ENCODE data around the gene HMGB3.
"Not testable (repeated sequence)": the region's sequence is repeated elsewhere in the genome, so short reads cannot be mapped to it uniquely, and the experiment has no call there.

Gene HMGB3

DNA sequence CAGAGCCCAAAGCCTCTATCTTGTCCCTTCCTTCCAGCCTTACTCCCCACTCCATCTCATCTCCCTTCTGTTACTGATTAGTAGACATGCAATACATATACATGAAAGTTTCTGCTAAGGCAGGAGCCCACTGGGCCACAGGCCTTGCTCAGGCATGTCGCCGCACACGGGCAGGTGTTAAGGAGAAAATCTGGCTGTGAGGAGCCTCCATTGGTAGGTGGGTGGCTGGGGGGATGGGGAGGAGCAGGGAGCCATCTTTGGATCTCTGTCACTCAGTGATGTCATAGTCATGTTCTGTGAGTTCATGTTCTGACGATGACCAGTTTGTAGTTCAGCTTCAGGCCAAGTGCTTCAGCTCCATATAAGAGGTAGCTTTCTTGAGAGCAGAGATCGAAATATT lies 2.9 kb upstream of the HMGB3 start:
- no peak for DNase-seq

DNA sequence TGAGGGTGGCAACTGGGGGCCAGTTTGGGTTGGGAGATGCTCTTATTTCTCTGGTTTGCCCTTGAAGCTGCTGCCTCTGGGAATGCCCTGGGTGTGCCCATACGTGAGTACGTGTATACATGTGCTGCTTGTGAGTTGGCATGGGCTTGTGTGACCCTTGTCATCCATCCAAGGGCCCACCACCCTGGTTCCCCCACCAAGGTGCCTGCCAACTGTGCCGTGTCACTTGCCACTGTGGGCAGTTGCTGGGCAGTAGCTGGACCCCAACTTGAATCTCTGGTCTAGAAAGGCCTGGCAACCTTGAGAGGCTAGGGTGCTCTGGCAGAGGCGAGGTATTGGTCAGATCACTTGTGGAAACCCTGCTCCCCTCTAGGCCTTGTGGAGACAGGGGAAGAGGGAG lies 2.4 kb upstream of the HMGB3 start:
- DNase-seq: no peak

- no peak for DNase-seq
Observed at GRCh38 chrX:150982235-150982787, 824 bp upstream of the HMGB3 start.

DNA sequence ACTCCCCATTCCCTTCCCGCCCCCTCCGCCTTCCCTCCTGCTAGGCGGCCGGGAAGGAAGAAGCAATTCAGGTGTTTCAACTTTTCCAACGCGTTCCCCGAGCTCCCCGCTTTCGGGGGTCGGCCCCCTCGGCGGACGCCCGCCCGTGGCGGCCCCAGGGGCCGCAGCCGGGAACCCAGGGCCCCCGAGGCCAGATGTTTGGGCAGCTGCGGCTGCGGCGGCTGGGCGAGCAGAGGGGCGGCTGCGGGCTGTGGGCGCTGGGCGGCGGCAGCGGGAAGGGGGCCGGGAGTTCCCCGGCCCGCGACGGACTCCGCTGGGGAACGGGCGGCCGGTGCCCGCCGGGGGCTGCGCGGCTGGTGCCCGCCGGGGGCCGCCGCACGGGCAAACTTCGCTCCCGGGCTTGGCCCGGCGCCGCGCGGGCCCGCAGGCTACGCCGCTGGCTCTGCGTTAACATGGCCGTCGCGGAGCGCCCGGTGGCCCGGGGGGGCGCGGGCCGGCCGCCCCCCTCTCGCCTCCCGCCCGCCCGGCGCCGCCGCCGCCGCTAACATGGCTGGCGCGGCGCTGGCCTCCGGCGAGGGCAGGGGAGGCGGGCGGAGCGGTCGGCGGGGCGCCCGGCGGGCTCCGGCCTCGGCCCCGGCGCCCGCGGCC lies 510 bp downstream of the HMGB3 start:
- DNase-seq: peak in 1 of 2 donors; percentile 1

- no peak for DNase-seq
Observed at GRCh38 chrX:150984169-150984824, 1.2 kb downstream of the HMGB3 start.

GRCh38 chrX:150987687-150988086 lies 4.6 kb downstream of the HMGB3 start:
- not testable (repeated sequence) for DNase-seq

GRCh38 chrX:150989420-150989819 lies 6.3 kb downstream of the HMGB3 start:
- DNase-seq: no peak

GRCh38 chrX:150990910-150991309 lies 7.8 kb downstream of the HMGB3 start:
- DNase-seq: no peak

DNA sequence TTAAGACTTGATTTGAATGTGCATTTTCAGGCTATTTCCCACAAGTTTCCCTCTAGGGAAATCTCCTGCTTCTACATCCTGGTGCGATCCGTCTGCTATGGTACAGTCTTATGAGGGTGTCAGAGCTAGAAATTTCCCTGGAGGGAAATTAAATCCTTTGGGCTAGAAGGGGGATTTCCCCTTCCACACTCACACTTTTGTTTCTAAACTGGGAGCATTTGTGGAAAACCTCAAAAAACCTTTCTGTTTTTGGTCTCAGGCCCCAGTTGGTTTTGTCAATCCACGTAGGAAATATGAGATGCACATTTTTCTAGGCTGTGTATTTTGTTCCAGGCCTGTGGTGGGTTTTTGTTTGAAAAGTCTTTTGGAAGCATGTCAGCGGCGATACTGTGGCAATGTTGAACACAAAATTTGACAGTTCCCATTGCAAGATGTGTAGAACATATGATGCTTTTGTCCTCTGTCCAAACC lies 17.8 kb downstream of the HMGB3 start:
- DNase-seq: no peak

- no peak for DNase-seq
Observed at GRCh38 chrX:151004085-151004484, 20.9 kb downstream of the HMGB3 start.

GRCh38 chrX:151006410-151007109 lies 23.4 kb downstream of the HMGB3 start:
- DNase-seq: no peak

- DNase-seq: no peak
Observed at GRCh38 chrX:151009582-151009981, 26.4 kb downstream of the HMGB3 start.

DNA sequence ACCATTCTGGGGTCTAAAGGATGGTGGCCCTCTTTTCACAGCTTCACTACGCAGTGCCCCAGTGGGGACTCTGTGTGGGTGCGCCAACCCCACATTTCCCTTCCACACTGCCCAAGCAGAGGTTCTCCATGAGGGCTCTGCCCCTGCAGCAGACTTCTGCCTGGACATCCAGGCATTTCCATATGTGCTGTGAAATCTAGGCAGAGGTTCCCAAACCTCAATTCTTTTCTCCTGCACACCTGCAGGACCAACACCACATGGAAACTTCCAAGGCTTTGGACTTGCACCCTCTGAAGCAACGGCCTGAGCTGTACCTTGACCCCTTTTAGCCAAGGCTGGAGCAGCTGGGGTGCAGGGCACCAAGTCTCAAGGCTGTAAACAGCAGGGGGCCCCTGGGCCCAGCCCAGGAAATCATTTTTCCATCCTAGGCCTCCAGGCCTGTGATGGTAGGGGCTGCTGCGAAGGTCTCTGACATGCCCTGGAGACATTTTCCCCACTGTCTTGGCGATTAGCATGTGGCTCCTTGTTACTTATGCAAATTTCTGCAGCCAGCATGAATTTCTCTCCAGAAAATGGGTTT lies 30.1 kb downstream of the HMGB3 start:
- DNase-seq: no peak

DNA sequence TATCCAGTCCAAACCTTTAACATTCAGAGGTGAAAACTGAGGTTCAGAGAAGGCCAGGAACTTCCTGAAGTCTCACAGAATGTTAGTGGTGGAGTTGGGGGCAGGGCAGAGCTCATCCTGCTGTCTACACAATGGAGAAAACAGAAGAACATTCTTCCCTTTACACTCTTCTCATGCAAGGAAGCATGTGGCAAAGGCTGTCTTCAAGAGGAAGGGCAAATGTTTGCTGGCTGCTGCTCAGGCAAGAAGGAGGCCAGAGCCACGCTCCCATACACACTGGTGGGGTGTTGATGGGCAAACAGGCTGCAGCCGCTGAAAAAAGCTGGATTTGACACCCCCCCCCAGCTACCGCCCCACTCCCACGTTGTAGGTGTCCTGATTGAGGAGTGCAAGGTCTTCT lies 32.5 kb downstream of the HMGB3 start:
- no peak for DNase-seq

- DNase-seq: no peak
Observed at GRCh38 chrX:151019856-151020255, 36.7 kb downstream of the HMGB3 start.

- no peak for DNase-seq
Observed at GRCh38 chrX:151030845-151031244, 47.7 kb downstream of the HMGB3 start.

GRCh38 chrX:151031391-151031975 lies 48.3 kb downstream of the HMGB3 start:
- DNase-seq: no peak

- no peak for DNase-seq
Observed at GRCh38 chrX:151039351-151039750, 56.2 kb downstream of the HMGB3 start.
